ENCODE results near the gene HTRA1.

- no peak for TF ChIP-seq EZH2 (IDR thresholded peaks at IDR 0.05; ENCODE audit: borderline replicate concordance, low read depth, low read length, poor library complexity, severe bottlenecking)
- TF ChIP-seq CTCF (conservative IDR thresholded peaks at IDR 0.05; ENCODE audit: low read depth, low read length), result no peak
Observed at GRCh38 chr10:122455376-122456079, 5.8 kb upstream of the HTRA1 start.
